Activated naive CD4-positive, alpha-beta T cell treated with anti-CD3 and anti-CD28 coated beads, Interleukin-2, amount 10 ng/mL, durations not matched to agents 5 hours and 36 hours (primary cell): Measurements from ENCODE around the gene ERBB2. TPM values are rescaled to one million over a fixed set of nuclear protein-coding genes. Genes with fewer than 3 reads are reported as not detected.

Source experiments
- microRNA-seq: library from miRNA; unstranded; fragments of <30 nt; microRNA quantifications from one replicate; pipeline ENCODE4 v1.2.0, GENCODE V29; 2022; ENCODE audit warnings: borderline microRNAs expressed, borderline replicate concordance
- total RNA-seq, 2 experiments: library from RNA; stranded (reverse); gene quantifications; one replicate each; pipeline ENCODE4 v1.2.3, GENCODE V29; 2021

ERBB2 gene
- 1 to 10 TPM; 3.5 to 5.3 TPM for total RNA-seq

DNA sequence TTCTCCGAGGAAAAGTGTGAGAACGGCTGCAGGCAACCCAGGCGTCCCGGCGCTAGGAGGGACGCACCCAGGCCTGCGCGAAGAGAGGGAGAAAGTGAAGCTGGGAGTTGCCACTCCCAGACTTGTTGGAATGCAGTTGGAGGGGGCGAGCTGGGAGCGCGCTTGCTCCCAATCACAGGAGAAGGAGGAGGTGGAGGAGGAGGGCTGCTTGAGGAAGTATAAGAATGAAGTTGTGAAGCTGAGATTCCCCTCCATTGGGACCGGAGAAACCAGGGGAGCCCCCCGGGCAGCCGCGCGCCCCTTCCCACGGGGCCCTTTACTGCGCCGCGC lies at the start of gene ERBB2:
Gene ERBB2, plus strand, starts transcription at position 247 of the 330 bp plus-strand sequence. CDS start 175 bp downstream, outside the sequence.

DNA sequence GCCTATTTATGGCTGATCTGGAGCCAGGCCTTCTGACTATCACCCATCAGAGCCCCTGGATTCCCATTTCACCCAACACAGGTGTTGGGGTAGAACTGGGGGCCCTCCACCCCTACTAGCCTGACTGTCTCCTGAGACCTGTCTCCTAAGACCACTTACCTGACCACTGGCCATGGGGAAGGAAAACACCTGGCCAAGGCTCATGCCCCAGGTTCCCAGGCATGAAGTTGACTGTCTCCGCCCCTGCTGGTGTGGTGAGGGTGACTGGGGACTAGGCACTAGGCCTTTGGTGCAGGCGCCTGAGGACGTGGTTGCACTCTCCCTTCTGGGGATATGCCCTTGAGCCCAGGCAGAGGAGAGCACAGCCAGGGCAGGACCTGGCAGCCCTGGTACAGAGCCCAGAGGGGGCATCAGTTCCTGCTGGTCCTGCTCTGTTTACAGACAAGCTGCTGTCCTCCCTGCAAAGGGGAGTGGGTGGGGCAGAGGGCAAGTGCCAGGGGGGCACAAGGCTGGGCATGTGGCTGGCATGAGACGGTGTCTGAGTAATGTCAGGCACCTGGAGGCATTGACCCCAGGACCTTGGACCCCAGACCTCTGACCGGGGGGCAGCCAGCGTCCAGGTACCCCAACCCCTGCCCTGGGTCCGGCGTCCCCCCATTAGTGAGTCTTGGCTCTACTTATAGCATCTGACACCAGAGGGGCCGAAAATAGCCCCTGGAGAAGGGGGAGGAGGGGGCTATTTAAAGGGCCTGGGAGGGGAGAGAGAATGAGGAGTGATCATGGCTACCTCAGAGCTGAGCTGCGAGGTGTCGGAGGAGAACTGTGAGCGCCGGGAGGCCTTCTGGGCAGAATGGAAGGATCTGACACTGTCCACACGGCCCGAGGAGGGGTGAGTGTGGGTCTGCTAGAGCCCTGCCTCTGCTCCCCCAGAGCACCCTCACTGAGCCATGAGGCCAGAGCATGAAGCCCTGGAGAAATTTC lies 35.0 kb upstream of the ERBB2 start, which contains the start of gene TCAP:
Gene TCAP, plus strand, starts transcription at position 769 of the 981 bp plus-strand sequence. Its CDS starts 11 bp downstream, at position 780.

DNA sequence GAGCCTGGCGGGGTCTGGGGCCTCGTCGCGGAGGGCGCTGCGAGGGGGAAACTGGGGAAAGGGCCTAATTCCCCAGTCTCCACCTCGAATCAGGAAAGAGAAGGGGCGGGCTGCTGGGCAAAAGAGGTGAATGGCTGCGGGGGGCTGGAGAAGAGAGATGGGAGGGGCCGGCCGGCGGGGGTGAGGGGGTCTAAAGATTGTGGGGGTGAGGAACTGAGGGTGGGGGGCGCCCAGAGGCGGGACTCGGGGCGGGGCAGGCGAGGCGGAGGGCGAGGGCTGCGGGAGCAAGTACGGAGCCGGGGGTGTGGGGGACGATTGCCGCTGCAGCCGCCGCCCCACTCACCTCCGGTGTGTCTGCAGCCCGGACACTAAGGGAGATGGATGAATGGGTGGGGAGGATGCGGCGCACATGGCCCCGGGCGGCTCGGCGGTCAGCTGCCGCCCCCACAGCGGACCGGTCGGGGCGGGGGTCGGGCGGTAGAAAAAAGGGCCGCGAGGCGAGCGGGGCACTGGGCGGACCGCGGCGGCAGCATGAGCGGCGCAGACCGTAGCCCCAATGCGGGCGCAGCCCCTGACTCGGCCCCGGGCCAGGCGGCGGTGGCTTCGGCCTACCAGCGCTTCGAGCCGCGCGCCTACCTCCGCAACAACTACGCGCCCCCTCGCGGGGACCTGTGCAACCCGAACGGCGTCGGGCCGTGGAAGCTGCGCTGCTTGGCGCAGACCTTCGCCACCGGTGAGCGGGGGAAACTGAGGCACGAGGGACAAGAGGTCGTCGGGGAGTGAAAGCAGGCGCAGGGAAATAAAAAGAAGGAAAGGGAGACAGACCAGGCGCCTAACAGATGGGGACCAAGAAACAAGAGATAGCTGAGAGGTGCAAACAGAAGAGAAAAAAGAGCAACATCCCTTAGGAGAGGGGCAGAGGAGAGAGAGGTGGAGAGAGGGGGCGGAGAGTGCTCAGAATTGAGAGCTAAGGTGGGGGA lies 31.6 kb upstream of the ERBB2 start, which contains the start of gene PNMT:
Gene PNMT, plus strand, starts transcription at position 509 of the 980 bp plus-strand sequence. Its CDS starts 23 bp downstream, at position 532.

DNA sequence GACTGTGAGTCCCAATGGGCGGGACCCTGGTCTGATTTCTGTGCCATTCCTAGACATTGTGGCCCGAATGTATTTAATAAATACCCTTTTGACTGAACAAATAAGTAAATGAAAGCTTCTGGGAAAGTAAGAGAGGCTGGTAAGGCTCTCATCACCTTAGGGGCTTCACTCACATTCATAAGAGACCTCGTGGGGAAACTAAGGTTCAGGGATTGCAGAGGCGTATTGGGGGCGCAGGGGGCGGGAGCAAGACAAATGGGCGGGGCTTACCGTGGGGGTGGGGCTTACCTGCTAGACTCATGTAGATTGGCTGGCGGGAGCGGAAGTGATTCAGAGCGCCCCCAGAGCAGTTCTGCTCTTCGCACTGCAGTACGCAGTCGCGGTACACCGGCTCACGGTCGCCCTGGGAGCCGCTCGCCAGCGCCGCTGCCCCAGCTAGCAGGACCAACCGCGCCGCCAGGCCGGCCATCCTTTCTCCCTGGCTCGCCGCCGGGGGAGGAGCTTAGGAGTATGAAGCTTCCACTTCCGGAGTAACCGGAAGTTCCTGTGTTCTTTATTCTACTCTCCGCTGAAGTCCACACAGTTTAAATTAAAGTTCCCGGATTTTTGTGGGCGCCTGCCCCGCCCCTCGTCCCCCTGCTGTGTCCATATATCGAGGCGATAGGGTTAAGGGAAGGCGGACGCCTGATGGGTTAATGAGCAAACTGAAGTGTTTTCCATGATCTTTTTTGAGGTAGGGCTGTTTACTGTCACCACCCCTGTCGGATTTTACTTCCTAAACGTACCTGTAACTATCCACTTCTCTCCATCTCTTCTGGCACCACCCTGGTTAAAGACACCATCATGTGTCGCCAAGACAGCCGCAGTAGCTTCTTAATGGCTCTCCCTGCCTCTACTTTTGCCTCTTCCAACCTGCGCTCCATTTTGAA lies 12.1 kb upstream of the ERBB2 start, which contains the start of gene PGAP3:
Gene PGAP3, minus strand, starts transcription at position 512 of the 929 bp plus-strand sequence. Its CDS starts 43 bp downstream, at position 469.

DNA sequence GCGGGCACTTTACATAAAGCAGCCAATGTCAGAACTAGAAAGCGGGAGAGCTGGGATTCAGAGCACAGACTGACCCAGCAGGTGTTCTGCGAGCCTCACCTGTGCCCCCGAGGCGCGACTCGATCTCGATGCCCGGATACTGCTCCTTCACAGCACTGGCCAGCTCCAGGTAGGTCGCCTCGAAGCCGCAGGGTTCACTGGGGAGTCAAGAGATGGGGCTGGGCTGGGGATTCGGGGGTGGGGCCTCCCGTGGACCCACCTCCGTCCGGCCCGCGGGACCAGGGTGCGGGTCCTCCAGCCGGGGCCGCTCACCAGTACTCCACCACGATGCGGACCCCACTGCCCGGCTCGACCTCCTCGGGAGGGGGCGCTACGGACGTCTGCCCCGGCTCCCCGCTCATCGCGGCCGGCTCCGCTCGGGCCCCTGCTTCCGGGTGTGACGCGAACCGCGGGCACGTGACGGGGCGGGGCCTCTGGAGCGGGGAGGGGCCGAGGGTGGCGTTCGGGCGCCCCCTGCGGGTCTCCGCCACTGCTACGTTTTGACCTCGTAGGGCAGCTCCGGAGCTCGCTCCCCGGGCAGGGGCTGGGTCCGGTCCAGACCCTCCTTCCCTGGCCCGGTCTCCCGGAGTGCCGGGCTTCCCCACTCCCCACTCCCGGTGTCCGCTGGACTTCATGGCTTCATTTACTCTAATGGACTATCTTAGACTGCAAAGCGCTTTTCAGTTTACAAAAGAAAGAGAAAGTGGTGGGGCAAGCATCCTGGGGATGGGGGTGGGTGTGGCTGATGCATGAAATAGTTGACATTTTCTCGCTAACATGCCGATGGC lies 30.4 kb downstream of the ERBB2 start, which contains the start of gene MIEN1:
Gene MIEN1, minus strand, starts transcription at position 438 of the 827 bp plus-strand sequence. Its CDS starts 37 bp downstream, at position 401.

DNA sequence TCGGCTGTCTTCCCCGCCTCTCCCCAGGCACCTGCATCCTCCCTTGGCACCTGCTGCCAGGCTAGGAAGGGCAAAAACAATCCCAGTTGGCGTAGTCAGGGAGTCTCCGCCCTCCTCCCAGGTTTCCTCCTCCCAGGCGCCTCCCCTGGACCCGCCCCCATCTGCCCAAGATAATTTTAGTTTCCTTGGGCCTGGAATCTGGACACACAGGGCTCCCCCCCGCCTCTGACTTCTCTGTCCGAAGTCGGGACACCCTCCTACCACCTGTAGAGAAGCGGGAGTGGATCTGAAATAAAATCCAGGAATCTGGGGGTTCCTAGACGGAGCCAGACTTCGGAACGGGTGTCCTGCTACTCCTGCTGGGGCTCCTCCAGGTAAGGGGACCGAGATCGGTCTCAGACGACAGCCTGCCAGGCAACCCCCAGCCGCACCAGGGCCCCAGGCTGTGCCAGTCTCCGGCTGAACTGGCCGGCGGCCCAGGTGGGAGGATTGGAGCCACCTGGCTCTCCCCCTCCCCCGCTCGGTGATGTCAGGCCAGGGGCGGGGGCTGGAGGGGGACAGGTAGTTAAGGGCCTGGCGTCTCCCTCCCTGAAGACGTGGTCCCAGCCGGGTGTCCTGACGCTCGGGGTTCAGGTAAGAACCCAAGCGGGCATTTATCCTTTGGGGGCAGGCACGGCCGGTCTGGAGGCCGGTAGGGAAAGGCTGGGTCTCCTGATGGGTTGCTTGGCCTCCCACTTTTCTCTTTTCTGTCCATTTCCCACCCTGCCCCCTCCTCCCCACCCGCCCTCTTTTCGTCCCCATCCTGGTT lies 38.1 kb downstream of the ERBB2 start, which contains the start of gene GRB7:
Gene GRB7, plus strand, starts transcription at position 179 of the 808 bp plus-strand sequence. CDS start 4,364 bp downstream, outside the sequence.

Small RNA genes lying within 50 kb of the gene (microRNA-seq; reads per million reads assigned to microRNA genes)
- gene MIR4728, result not detected

Other genes with a start within 250 kb of the ERBB2 start
- 10 to 100 TPM; 47.1 to 50.5 TPM for gene MED1, start 248.8 kb upstream of the ERBB2 start, total RNA-seq
- gene CDK12, start 238.6 kb upstream of the ERBB2 start, total RNA-seq, result 10 to 100 TPM; 77.1 to 78.3 TPM
- not detected for gene NEUROD2, start 92.1 kb upstream of the ERBB2 start, total RNA-seq
- gene PPP1R1B, start 73.1 kb upstream of the ERBB2 start, total RNA-seq, result not detected
- 10 to 100 TPM; 69.1 to 71.9 TPM for gene STARD3, start 62.9 kb upstream of the ERBB2 start, total RNA-seq
- 1 to 10 TPM; 1.7 to 2.0 TPM for gene TCAP, start 34.7 kb upstream of the ERBB2 start, total RNA-seq
- not detected for gene PNMT, start 31.6 kb upstream of the ERBB2 start, total RNA-seq
- 10 to 100 TPM; 25.5 to 25.8 TPM for gene PGAP3, start 12.0 kb upstream of the ERBB2 start, total RNA-seq
- 10 to 100 TPM; 48.8 to 50.0 TPM for gene MIEN1, start 30.5 kb downstream of the ERBB2 start, total RNA-seq
- under 1 TPM; 0.67 to 0.73 TPM for gene GRB7, start 37.9 kb downstream of the ERBB2 start, total RNA-seq
- 10 to 100 TPM; 21.1 to 25.4 TPM for gene IKZF3, start 164.2 kb downstream of the ERBB2 start, total RNA-seq
- not detected for gene ZPBP2, start 168.1 kb downstream of the ERBB2 start, total RNA-seq
- 10 to 100 TPM; 66.2 to 70.4 TPM for gene GSDMB, start 218.6 kb downstream of the ERBB2 start, total RNA-seq
- gene ORMDL3, start 227.5 kb downstream of the ERBB2 start, total RNA-seq, result 100 to 1,000 TPM; 166 to 168 TPM
- not detected for gene LRRC3C, start 227.7 kb downstream of the ERBB2 start, total RNA-seq